IMR-90 (cell line): ENCODE data around the gene MAST3. TPM values are rescaled to one million over a fixed set of nuclear protein-coding genes. Genes with fewer than 3 reads are reported as not detected.
A peak's percentile ranks its signal among the peaks of the same experiment; 100 is the strongest.

Experiments
- ATAC-seq: fragments of 200-7000 bp; cut with Tn5 transposase; 2 replicates; pipeline ENCODE4 v1.9.1; 2020; ENCODE audit warnings: low read depth, mild to moderate bottlenecking, moderate library complexity
- BruUV-seq: library from RNA; stranded (reverse); fragments of 400-500 nt; replicated peaks from 2 replicates; lab custom pipeline; 2021; lab: Mats Ljungman, UMichigan
- CTCF ChIA-PET: fragments of 300-600 bp; formaldehyde crosslinking; extraction: SDS; loops from one replicate; lab custom pipeline; 2021; ENCODE audit warnings: antibody characterized with exemption; lab: Yijun Ruan, JAX
- POLR2A ChIA-PET: fragments of 300-600 bp; sonication (Branson Sonifier 250); formaldehyde crosslinking; loops from one replicate; lab custom pipeline; 2022; ENCODE audit warnings: antibody characterized with exemption; ENCODE audit not compliant: unreplicated experiment; lab: Charles Lee
- DNase-seq: peaks from one replicate; pipeline ENCODE4 v3.0.0; 2013
- H2AFZ ChIP-seq: replicated peaks from 2 replicates; pipeline ENCODE3; 2013; ENCODE audit warnings: low read length, mild to moderate bottlenecking; ENCODE audit not compliant: poor library complexity
- H2AK5ac ChIP-seq: 2 replicates; pipeline ENCODE4 v1.6.1; 2013; ENCODE audit warnings: low read depth, low read length, inconsistent platforms
- H2AK9ac ChIP-seq: replicated peaks from 2 replicates; pipeline ENCODE3; 2013; ENCODE audit warnings: mild to moderate bottlenecking, low read depth, low read length, moderate library complexity; ENCODE audit not compliant: poor library complexity
- H2BK120ac ChIP-seq: 2 replicates; pipeline ENCODE4 v1.6.1; 2013; ENCODE audit warnings: low read depth, low read length, inconsistent platforms
- H2BK15ac ChIP-seq: 3 replicates; pipeline ENCODE4 v1.6.1; 2013; ENCODE audit warnings: low read depth, low read length, inconsistent platforms
- H2BK20ac ChIP-seq: 2 replicates; pipeline ENCODE4 v1.6.1; 2013; ENCODE audit warnings: low read depth, mild to moderate bottlenecking, inconsistent platforms, low read length, moderate library complexity
- H2BK5ac ChIP-seq: 2 replicates; pipeline ENCODE4 v1.6.1; 2013; ENCODE audit warnings: mild to moderate bottlenecking, low read depth, low read length, inconsistent platforms; ENCODE audit not compliant: poor library complexity, severe bottlenecking
- H3K14ac ChIP-seq: replicated peaks from 2 replicates; pipeline ENCODE4 v1.6.1; 2013; ENCODE audit warnings: low read depth, low read length, inconsistent platforms
- H3K18ac ChIP-seq: 2 replicates; pipeline ENCODE4 v1.6.1; 2013; ENCODE audit warnings: low read depth, low read length, control low read depth
- H3K23ac ChIP-seq: 2 replicates; pipeline ENCODE4 v1.6.1; 2013; ENCODE audit warnings: low read depth, low read length, inconsistent platforms
- H3K27ac ChIP-seq: 2 replicates; pipeline ENCODE4 v1.5.1; 2013; ENCODE audit warnings: mild to moderate bottlenecking, control low read depth, low read length; ENCODE audit not compliant: insufficient read depth
- H3K27me3 ChIP-seq: 2 replicates; pipeline ENCODE4 v1.6.1; 2013; ENCODE audit warnings: low read length; ENCODE audit not compliant: control insufficient read depth, insufficient read depth
- H3K36me3 ChIP-seq: 2 replicates; pipeline ENCODE4 v1.6.1; 2013; ENCODE audit warnings: low read length, mixed read lengths; ENCODE audit not compliant: control insufficient read depth, insufficient read depth
- H3K4ac ChIP-seq: 2 replicates; pipeline ENCODE4 v1.6.1; 2013; ENCODE audit warnings: low read depth, low read length, inconsistent platforms
- H3K4me1 ChIP-seq: 2 replicates; pipeline ENCODE4 v1.6.1; 2013; ENCODE audit warnings: low read length, mixed read lengths; ENCODE audit not compliant: control insufficient read depth, insufficient read depth
- H3K4me2 ChIP-seq: 2 replicates; pipeline ENCODE4 v1.6.1; 2013; ENCODE audit warnings: low read depth, mild to moderate bottlenecking, control low read depth, low read length, moderate library complexity
- H3K4me3 ChIP-seq: 2 replicates; pipeline ENCODE4 v1.5.1; 2013; ENCODE audit warnings: low read depth, mild to moderate bottlenecking, control low read depth, low read length, moderate library complexity; ENCODE audit not compliant: insufficient read depth
- H3K56ac ChIP-seq: 2 replicates; pipeline ENCODE4 v1.6.1; 2013; ENCODE audit warnings: low read length, inconsistent platforms; ENCODE audit not compliant: insufficient read depth; ENCODE audit errors: extremely low read depth
- H3K79me1 ChIP-seq, 2 experiments: 2 replicates each; pipeline ENCODE4 v1.6.1; 2013; ENCODE audit warnings: low read length in 2 of 2, inconsistent platforms in 1 of 2, low read depth in 1 of 2
- H3K9ac ChIP-seq: 2 replicates; pipeline ENCODE4 v1.6.1; 2013; ENCODE audit warnings: low read depth, low read length, control low read depth
- H3K9me1 ChIP-seq: 2 replicates; pipeline ENCODE4 v1.6.1; 2013; ENCODE audit warnings: low read length, inconsistent platforms; ENCODE audit not compliant: insufficient read depth
- H3K9me3 ChIP-seq: 2 replicates; pipeline ENCODE4 v1.6.1; 2013; ENCODE audit warnings: low read length; ENCODE audit not compliant: control insufficient read depth, insufficient read depth
- H4K20me1 ChIP-seq: 2 replicates; pipeline ENCODE4 v1.6.1; 2013; ENCODE audit warnings: low read length, inconsistent platforms; ENCODE audit not compliant: insufficient read depth
- H4K5ac ChIP-seq: 2 replicates; pipeline ENCODE4 v1.6.1; 2013; ENCODE audit warnings: mild to moderate bottlenecking, low read depth, low read length, control low read depth
- H4K8ac ChIP-seq, 2 experiments: 2 replicates each; pipeline ENCODE4 v1.6.1; 2013; ENCODE audit warnings: low read depth in 2 of 2, low read length in 2 of 2, control low read depth in 1 of 2, inconsistent platforms in 1 of 2
- H4K91ac ChIP-seq: 2 replicates; pipeline ENCODE4 v1.6.1; 2013; ENCODE audit warnings: low read depth, low read length, inconsistent platforms; ENCODE audit not compliant: insufficient read depth
- CTCF ChIP-seq: conservative IDR thresholded peaks from 2 replicates; pipeline ENCODE4 v1.5.1; 2012; ENCODE audit warnings: mild to moderate bottlenecking, low read depth, low read length, improper control_type of control experiment
- RFX5 ChIP-seq: IDR thresholded peaks from 2 replicates; pipeline ENCODE4 v1.8.0; 2012; ENCODE audit warnings: low read depth, mild to moderate bottlenecking, low read length, moderate library complexity
- USF2 ChIP-seq: fragments of 150-350 bp; IDR thresholded peaks from 2 replicates; pipeline ENCODE4 v1.6.1; 2017; ENCODE audit warnings: mild to moderate bottlenecking, antibody characterized with exemption, low read length, low read depth
- WGBS, 2 experiments: methylation state at CpG; one replicate each; pipeline versions ENCODE4 v1.1.5 to v1.1.7; 2013; ENCODE audit warnings: missing lambda C conversion rate in 2 of 2; ENCODE audit not compliant: insufficient read length in 1 of 2; ENCODE audit errors: extremely low coverage in 2 of 2; 5-methylcytosine and 5-hydroxymethylcytosine counted together
- dilution Hi-C: fragments of 300-500 bp; cut with HindIII; formaldehyde crosslinking; loops from one replicate; pipeline ENCODE4 v1.14.3; 2018; ENCODE audit warnings: low sequenced_read_pairs; ENCODE audit not compliant: unreplicated experiment
- in situ Hi-C: fragments of 300-500 bp; cut with MboI; formaldehyde crosslinking; loops from 3 replicates; pipeline ENCODE4 v1.14.3; 2019; ENCODE audit warnings: low sequenced_read_pairs, inconsistent platforms, mixed read lengths
- intact Hi-C: fragments of 100-400 bp; cut with micrococcal nuclease; formaldehyde crosslinking; loops from 2 replicates; pipeline ENCODE4 v1.10.0; 2022
- polyA plus RNA-seq, 3 experiments: library from polyadenylated mRNA; depleted of rRNA; stranded (reverse); fragments of >200 nt; gene quantifications; 2 replicates each; pipeline ENCODE4 v1.2.3, GENCODE V29; 2012; ENCODE audit warnings: low replicate concordance in 1 of 3
- total RNA-seq: library from RNA; depleted of rRNA; stranded (reverse); fragments of >200 nt; gene quantifications from 2 replicates; pipeline ENCODE4 v1.2.3, GENCODE V29; 2012

MAST3 gene
- total and polyA plus RNA-seq, 2 of the 4 experiments (the other 2 are of a cell fraction), result 1.3 to 4.3 TPM

- Histone ChIP-seq H2AFZ (no peak overlapping the region), H2BK15ac (no peak overlapping the region), H4K8ac (no peak overlapping the region), H3K9me1 (no peaks in the 10 kb centered on the region), H3K56ac (no peak overlapping the region), H3K4me1 (peaks cover 5% of the 10 kb centered on the region; the same call in 1 of the 2 replicates), H4K91ac (no peak overlapping the region), H3K27ac (no peak overlapping the region), H3K4me2 (no peak overlapping the region), H3K9ac (no peak overlapping the region), H2AK9ac (no peak overlapping the region), H3K14ac (no peak overlapping the region), H2BK120ac (no peak overlapping the region), H3K9me3 (0 out of 2 replicates have a peak, but pooled peaks cover 2% of the 10 kb centered on the region), H3K23ac (no peak overlapping the region), H3K4ac (no peak overlapping the region), H4K20me1 (no peaks in the 10 kb centered on the region), H2AK5ac (no peak overlapping the region), H3K4me3 (no peak overlapping the region), H3K79me1 (no peaks in the 10 kb centered on the region), H4K5ac (no peak overlapping the region), H3K36me3 (no peaks in the 10 kb centered on the region), H3K18ac (no peak overlapping the region), H3K27me3 (peaks cover 9% of the 10 kb centered on the region; the same call in 1 of the 2 replicates), H2BK20ac (no peak overlapping the region), H2BK5ac (no peak overlapping the region)
- dilution Hi-C loops (no loop called here), intact Hi-C loops (no loop called here), in situ Hi-C loops (loop anchor here (25.0 kb wide), 1 partner anchor 123 kb away; the partner anchor contains the start of gene CCDC124)
- POLR2A ChIA-PET, result no interaction called here
- DNase-seq (no peak), ATAC-seq (no peak)
- BruUV-seq, result no TSS peak
- CTCF ChIA-PET, result no interaction called here
- no peak for TF ChIP-seq CTCF
- no peak for TF ChIP-seq RFX5
- TF ChIP-seq USF2, result peak; percentile 83
- WGBS, 2 experiments, result 100% methylated on average over 1 of the region's 6 CpGs; no CpG with 5 or more reads in 1 of the 2 experiments
Observed at GRCh38 chr19:18060472-18060871, 37.1 kb upstream of the MAST3 start.
